Fibroblast of skin of abdomen (primary cell): Measurements from ENCODE around the gene SCT.
A peak's percentile ranks its signal among the peaks of the same experiment; 100 is the strongest.

ENCODE experiments used
- DNase-seq: peaks from one replicate; pipeline ENCODE4 v3.0.0-alpha.2; 2013

The SCT gene

DNA sequence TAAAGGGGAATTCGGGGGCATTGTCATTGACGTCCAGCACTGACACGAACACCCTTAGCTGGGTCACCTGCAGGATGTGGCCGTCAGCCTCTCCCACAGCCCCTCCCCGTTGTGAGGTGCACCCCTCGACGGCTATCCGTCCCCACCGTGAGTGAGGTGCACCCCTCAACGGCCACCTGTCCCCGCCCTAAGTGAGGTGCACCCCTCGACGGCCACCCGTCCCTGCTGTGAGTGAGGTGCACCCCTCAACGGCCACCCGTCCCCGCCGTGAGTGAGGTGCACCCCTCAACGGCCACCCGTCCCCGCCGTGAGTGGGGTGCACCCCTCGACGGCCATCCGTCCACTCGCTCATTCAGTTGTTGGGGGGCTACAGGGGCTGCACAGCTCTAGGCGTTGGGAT, 5.1 kb downstream of the SCT start:
- no peak for DNase-seq

DNA sequence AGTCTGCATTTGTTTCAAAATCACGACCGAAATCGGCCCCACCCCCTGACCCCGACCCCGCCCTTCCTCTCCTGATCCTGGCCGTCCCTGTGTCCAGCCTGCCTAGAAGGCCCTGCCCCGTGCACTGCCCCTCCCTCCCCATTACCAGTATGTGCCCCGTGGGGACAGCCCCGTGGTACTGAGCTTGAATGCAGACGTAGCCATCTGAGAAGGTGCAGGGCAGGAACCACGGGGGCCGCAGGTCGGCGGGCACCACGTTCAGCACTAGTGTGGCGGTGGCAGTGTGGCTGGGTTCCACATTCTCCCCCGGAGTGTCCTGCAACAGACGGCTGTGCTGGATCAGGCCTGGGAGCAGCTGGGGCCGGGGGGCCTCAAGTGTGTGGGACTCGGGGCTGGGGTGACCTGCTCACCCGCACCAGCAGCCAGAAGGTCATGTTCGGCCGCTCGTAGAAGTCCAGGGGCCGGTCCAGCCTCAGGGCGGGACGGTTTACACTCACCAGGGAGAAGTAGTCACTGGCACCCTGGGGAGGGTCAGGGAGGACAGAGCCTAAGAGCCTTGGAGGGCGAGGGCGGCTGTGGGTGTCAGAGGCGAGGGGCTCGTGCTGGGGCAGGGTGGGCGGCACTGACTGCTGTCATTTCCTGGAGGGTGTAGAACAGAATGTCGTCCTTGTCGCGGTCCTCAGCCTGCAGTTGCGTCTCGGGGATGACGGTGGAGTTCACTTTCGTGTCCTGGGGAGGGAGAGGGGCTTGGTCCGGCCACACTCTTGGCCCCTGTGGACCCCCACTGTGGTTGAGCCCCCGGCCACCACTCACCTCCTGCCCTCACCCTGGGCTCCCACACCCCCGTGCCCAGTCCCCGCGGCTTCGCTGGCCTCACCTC, 5.8 kb downstream of the SCT start:
- no peak for DNase-seq

DNA sequence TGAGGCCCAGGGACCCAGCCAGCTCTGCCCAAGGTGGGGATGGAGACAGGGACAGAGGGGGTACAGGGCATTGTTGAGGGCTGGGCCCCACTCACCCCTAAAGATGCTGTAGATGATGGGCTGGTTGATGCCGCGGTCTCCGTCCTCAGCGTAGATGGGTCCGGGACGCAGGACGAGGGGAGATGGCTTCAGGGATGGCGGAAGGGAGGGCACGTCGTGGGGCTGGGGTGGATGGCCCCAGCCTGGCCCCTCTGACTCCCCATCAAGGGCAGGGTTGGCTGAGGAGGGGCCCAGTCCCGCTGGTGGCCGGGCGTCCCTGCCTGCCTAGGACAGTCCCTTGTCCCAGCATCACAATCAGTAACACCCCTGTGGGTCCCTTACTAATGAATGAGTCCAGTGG, 6.8 kb downstream of the SCT start:
- no peak for DNase-seq

DNA sequence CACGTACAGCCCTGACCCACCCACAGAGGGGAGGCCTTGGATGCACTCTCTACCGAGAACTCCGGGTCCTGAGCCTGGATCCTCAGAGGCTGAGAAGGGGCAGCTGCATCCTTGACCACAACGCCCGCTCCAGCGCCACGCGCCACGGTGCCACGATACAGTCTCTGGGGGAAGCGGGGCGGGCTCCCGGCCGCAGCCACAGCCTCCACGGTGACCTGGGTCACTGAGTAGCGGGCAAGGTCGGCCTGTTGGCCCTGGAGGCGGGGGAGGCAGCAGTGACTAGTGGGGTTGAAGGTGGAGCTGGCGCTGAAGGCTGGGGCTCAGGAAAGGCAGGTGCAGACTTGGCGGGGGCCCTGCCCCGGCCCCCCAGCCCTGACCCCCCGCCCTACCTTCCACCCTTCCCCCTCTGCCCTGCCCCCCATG, 7.3 kb downstream of the SCT start:
- no peak for DNase-seq

DNA sequence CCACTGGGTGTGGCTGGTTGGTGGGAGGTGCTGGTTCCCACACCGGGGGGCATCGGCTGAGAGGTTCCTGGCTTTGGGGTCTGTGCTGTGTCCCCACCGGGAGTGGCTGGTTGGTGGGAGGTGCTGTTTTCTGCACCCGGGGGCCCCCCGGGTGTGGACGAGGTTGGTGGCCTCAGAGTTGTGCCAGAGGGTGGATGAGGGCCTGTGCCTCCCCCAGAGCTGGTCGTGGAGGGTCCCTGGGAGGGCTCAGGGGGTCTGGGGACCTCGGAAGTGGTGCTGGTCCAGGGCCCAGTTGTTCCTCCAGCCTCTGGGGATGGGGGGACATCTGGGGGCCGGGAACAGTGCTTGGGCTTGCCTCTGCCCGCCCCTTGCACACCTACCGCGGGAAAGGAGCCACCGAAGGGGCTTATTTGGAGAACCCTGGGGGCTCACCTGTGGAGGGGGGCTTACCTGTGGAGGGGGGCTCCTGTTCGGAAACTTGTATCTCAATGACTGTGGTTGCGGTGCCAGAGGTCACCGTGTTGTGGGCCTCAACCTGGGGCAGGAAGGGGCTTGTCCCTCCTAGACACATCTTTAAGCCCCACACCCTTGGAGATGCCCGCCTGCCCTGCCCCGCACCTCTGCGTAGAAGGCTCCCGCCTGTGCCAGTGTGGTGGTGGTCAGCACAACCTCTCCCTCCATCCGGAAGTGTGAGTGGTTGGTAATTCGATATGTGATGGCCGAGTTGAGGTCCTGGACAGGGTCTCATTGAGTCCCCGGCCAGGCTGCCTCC, 7.9 kb downstream of the SCT start:
- DNase-seq: no peak

DNA sequence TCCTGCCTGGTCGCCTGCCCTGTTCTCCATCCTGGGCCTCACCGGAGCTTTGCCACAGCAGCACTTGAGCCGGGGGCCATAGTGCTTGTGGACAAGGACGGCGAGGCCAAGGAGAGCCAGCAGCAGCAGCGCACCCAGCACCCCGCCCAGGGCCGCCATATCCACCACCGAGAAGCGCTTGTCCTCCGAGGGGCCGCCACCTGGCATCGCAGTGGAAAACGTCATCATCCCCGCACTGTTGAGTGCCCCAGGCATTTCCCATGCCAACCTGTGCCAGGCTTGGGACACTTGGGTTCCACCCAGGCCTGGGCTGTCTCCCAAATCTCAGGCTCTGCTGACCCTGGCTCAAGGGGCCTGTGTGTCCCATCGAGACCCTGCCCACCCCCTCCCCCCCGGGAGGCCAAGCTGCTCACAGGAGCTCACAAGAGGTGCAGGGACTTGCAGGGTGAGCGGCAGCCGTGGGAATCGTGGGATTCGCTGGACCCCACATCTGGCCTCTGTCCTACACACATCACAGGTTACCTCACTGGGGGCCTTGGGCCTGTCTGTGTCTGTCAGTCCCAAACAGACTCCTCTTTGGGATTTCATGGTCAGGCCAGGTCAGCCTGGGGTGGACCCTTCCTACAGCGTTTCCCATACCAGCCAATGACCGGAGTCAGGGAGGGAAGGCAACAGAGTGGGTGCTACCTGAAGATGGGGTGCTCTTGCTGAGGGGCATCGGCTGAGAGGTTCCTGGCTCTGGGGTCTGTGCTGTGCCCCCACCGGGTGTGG, 8.9 kb downstream of the SCT start:
- no peak for DNase-seq

DNA sequence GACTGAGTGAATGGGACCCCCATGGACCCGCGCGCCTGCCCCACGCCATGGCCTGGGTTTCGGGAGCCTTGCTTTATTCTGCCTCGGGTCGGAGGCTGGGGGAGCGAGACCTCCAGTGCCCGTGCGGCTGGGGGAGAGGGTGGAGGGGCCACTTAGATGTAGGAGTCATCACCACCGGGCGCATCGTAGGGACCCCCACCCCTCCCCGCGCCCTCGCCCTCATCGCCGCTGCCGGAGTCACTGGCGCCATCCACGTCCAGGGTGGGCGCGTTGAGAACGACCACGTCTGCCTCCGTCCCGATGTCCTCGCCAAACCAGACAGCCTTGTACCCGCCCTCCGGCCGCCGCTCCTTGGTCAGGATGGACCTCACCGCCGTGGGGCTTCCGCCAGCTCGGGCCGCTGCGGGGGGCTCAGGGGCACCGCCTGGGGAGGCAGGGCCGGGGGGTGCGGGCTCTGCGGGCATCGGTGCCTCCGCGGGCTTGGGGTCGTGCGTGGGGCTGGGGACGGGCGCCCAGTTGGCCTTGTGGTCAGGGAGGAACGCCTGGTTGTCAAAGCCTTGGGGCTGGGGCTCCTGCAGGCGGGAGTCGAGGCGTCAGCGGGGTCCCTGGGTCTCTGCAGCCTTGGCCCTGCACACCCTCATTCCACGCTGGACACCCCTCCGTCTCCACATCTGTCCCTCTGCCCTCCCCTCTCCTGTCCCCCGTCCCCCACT, 9.6 kb downstream of the SCT start:
- DNase-seq: no peak

DNA sequence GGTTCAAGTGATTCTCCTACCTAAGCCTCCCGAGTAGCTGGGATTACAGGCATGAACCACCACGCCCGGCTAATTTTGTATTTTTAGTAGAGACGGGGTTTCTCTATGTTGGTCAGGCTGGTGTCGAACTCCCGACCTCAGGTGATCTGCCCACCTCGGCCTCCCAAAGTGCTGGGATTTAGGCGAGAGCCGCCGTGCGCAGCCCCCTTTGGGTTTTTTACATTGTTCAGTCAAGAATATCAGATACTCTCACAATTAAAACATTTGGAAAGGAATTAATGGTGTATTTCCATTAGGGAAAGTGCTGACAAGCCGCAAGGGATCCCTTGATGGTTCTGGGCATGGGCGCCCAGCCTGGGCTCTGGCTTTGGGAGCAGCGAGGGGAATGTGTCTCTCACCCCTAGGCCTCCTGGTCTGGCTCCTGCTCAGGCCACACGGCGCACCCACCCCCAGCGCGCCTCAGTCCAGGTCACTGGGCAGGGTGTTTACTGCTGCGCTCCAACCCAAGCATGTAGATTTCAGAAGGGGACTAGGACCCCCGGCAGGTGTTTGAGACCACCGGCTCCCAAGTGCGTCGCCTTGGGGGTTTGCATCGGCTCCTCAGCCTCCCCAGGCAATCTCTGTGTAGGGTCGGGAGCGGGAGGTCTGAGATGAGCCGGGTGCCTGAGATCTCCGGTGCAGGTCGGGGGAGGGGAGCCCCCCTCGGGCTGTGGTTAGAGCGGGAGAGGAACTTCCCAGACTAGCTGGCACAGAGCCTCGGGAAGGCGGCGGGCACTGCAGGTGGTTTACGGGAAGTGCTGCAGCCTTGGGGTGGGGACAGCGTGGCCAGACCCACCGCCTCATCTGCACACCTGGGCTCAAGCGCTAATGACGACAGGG, 10.4 kb downstream of the SCT start:
- DNase-seq: no peak

DNA sequence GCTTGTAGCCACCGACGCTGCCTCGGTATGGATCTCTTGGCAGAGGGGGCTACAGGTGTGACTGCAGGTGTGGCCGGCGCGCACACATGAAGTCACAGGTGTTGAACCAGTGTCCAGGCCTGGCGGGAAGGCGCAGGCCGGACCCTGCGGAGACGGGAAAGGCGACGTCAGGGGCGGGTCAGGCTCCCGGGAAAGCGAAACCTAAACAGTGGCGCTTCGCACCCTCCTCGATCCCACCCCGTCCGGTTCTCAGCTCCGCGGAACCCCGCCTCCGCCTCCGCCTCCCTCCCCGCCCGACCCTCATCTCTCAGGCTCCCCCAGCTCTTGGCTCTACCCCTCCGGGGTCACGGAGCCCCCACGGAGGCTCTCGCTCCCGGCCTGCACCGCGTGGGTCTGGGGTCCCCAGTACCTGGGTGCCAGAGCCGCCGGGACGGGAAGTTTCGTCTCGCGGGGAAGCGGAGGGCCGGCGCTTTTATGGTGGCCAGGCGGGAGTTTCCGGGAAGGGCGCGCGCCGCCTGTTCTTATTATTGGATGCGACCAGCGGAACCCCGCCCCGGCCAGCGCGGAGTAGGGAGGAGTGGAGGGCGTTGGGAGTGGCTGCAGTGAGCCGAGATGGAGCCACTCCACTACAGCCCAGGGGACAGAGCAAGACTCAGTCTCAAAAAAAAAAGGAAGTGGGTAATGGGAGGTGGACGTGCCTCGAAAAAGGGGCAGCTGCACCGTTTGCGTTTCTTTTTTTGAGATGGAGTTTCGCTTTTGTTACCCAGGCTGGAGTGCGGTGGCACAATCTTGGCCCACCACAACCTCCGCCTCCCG, 11.3 kb downstream of the SCT start, which contains the start of gene IRF7:
Gene IRF7 (minus strand): TSS at position 447 of the 816 bp plus-strand sequence. CDS start 586 bp downstream, outside the sequence.
- DNase-seq: peak; percentile 89

DNA sequence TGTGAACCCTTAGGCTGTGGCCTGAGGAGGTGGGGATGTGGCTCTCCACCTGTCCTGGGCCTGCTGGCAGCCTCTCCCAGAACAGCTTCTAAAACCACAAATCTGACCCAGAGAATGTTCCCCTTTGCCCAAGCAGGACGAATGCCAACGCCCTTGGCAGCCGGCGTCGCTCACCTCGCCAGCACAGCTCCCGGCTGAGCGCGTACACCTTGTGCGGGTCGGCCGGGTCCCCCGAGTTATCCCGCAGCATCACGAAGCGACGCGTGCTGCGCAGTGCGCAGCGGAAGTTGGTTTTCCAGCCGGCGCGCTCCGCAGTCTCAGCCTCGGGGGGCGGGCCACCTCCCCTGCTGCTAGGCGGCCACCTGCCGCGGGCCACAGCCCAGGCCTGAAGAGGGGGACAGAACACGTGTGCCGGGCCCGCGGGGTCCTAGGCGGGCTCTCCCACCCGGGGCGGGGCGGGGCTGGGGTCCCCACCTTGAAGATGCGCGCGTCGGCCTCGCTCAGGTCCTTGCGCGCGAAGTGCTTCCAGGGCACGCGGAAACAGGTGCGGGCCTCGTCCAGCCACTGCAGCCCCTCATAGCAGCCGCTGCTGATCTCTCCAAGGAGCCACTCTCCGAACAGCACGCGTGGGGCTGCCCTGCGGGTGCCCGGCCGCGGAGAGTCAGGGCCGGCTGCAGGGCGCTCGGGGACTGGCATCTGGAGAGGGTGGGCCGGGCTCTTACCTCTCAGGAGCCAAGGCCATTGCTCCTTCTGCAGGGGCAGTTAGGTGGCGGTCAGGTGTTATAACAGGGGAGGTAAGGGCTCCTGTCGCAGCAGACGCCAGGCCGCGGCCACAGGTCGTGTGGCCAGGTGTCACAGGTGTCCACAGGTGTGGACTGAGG, 12.1 kb downstream of the SCT start:
- DNase-seq: no peak

DNA sequence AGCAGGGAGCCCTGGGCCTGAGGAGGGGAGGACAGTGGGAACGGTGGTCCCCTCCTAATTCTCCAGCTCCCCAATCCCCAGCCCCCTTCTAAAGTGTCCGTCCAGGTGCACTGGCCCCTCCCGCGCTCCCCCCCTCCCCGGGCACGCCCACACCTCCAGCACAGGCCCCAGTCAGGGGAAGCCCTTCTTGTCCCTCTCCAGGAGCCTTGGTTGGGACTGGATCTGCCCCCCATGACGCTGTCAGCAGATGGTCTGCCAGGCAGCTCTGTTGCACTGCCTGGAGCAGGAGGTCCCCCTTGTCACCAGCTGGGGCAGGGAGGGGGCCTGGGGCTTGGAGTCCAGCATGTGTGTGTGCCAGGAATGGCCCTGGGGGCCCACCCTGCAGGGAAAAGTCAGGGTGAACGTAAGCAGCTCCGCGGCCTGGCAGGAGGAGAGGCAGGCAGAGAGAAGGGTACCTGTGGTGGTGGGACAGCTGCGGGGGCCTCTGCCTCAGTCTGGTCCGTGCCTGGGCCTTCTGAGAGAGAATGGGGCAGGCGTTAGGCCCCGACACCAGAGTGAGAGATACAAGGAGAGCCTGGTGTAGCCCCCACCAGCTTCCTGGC, 12.9 kb downstream of the SCT start:
- no peak for DNase-seq

DNA sequence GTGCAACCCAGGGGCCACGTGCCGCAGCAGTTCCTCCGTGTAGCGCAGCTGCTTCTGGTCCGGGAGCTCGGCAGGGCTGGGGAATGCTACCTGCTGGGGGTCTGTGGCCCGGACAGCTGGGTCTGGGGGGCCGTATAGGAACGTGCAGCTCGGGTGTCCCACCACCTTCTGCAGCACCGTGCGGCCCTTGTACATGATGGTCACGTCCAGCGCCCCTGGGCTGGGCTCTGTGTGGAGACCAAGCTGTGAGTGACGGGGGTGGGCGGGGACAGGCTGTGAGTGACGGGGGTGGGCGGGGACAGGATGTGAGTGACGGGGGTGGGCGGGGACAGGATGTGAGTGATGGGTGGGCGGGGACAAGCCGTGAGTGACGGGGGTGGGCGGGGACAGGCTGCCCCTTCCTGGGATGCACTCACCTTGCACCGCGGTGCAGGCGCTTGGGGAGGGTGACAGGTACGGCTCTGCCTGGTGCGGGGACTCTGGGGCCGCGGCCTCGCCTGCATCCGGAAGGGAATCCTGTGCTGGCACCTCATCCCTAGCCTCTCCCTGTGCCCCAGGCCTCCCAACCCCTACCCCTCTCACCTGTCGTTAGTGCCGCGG, 13.5 kb downstream of the SCT start:
- peak; percentile 47 for DNase-seq

DNA sequence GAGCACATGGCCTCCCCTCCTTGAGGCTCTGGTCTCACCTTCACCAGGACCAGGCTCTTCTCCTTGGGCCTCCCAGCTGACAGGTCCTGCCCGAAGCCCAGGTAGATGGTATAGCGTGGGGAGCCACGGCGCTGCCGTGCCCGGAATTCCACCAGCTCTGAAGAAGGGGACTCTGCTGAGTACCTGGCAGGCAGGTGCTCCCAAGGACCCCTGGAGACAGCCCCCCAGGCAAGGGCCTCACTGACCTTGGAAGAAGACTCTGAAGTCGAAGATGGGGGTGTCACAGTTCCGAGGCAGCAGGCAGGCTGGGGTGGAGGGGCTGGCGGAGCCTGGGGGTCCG, 14.1 kb downstream of the SCT start:
- no peak for DNase-seq

DNA sequence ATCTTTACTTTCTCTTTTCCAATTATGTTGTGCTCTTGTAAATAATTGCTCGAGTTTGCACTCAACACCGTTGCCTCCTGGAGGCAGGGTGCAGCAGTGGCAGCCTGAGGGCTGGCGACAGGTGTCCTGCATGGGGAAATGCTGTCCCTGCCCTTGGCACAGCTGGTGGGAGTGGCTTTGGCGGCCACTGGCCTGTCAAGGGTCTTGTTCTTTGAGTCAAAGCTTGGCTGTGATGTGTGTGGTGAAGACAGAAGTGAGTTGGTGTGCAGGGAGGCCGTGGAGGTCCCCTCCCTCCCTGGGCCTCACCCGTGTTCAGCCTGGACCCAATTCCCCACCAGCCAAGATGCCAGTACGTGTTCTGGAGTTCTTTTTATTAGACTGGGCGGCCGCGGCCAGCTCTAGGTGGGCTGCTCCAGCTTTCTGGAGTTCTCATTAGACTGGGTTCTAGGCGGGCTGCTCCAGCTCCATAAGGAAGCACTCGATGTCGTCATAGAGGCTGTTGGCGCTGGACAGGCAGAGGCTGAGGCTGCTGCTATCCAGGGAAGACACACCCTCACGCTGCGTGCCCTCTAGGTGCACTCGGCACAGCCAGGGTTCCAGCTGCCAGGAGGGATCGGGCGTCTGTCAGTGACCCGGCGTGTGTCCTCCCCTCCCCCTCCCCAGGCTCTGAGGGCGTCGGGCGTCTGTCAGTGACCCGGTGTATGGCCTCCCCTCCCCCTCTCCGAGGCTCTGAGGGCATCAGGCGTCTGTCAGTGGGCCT, 14.6 kb downstream of the SCT start:
- no peak for DNase-seq

DNA sequence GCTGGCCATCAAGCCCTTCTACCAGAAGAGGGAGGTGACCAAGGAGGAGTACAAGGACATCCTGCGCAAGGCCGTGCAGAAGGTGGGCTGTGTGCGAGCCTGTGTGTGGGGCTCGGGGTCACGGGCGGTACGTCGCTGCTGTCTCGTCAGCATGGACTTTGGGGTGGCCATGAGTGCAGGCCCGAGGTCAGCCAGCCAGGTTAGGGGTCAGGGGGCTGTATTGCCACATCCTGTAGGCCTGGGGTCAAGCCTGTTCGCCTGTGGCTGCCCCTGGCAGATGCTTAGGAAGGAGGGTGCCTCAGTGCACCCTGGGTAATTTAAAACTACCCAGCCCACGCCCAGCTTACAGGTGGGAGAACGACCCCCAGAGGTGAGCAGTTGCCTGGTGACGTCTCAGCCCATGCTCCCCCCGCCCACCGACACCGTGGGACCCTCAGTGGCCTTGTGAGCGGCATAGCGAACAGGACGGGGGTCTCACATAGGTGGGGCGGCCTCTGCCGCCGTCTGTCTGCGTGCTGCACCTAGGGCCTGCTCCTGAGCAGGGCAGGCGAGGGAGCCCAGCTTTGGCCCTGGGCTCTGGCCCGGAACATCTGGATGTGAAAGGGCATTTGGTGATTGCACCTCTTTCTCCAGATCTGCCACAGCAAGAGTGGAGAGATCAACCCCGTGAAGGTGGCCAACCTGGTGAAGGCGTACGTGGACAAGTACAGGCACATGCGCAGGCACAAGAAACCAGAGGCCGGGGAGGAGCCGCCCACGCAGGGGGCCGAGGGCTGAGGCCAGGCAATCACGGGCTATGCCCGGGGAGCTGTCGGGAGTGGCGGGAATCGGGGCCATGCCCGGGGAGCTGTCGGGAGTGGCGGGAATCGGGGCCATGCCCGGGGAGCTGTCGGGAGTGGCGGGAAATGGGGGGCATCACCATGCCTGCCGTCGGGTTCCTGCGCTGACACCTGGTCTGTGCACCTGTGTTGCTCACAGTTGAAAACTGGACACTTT, 15.7 kb downstream of the SCT start:
- DNase-seq: no peak

DNA sequence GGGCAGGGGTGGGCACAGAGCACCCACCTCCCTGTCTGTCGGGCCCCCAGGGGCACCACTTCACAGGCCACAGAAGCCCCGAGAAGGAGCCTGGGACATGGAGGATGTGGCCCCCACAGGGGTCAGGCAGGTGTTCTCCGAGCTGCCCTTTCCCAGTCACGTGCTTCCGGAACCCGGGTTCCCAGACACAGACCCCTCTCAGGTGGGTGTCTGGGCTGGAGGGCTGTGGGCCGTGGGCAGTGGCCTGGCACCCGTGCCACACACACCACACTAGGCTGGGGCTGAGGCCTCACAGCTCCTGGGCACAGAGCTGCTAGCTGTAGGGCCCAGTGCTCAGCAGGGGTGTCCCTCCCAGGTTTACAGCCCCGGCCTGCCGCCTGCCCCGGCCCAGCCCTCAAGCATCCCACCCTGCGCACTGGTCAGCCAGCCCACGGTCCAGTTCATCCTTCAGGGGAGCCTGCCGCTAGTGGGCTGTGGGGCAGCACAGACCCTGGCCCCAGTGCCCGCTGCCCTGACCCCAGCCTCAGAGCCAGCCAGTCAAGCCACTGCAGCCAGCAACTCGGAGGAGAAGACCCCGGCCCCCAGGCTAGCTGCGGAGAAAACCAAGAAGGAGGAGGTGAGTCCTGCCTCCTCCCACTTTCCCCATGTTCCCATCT, 16.7 kb downstream of the SCT start:
- no peak for DNase-seq
